NCI-H2171 (cell line): ENCODE measurements around the gene RFLNA.

Source experiments
- DNase-seq: peaks from one replicate; lab custom pipeline; 2025; lab: John Stamatoyannopoulos, UW

The RFLNA gene

DNA sequence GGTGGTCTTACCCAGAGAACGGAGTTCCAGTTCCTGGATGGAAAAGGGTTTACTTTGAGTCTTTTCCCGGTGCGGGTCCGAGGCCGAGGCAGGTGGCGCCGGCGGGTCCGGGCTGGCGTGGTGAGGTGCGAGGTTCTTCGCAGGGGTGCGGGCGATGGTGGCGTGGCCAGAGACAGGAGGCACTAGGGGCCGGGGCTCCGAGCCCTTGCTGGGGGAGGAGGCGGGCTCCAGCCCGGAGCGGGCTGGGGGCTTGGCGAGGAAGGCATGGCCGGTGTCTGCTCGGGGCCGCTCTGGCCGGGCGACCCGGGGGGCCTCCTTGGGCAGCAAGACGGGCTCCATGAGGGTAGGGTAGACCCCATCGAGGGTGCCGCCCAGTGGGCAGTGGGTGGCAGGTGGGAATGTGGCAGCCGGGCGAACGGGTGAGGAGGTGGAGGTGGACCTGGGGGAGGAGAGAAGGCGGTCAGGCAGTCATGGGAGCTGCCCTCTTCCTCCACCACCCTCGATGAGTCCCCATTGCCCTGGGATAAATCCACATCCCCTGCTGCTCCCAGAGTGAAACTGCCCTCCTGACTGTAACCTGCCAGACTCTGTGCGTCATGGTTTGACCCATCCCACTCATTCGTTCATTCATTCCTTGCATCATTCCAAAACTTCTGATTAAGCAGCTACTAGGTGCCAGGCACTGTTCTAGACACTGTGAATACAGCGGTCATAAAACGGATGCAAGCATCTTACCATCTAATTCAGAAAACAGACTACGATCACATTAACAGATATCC is 42.0 kb downstream of the RFLNA start:
- DNase-seq = no peak

DNA sequence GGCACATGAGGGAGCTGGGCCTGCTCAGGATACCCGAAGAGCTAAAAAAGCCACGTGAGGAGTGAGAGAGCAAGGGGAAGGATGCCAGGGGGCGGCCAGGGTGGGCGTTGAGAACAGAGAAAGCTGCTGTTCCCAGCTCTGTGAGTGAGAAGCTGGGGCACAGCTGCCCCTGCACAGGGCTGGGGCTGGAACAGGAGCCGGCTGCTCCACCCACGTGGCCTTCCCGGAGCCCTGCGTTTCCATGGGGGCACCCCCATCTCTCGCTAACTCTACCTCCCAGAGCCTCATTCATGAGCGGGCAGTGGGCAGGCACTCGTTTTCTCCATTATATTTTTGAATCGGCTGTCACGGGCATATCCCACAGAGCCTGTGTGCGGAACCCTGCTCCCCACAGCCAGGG is 42.7 kb downstream of the RFLNA start:
- DNase-seq = no peak

DNA sequence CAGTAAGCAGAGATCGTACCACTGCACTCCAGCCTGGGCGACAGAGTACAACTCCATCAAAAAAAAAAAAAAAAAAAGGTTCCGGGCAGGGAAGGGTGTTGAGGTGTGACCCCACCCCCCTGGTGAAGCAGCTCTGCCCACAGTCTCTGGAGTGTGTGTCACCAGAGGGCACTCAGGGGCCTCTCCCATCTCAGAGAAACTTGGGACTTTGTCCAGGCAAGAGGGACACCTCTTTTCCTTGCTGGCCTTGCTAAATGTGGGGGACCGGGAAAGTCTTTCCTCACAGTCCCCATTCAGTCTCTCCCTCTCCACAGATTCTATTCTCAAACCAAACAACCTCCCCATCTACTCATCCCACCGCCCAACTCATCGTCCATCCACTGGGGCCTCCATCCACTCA is 43.6 kb downstream of the RFLNA start:
- DNase-seq = no peak

DNA sequence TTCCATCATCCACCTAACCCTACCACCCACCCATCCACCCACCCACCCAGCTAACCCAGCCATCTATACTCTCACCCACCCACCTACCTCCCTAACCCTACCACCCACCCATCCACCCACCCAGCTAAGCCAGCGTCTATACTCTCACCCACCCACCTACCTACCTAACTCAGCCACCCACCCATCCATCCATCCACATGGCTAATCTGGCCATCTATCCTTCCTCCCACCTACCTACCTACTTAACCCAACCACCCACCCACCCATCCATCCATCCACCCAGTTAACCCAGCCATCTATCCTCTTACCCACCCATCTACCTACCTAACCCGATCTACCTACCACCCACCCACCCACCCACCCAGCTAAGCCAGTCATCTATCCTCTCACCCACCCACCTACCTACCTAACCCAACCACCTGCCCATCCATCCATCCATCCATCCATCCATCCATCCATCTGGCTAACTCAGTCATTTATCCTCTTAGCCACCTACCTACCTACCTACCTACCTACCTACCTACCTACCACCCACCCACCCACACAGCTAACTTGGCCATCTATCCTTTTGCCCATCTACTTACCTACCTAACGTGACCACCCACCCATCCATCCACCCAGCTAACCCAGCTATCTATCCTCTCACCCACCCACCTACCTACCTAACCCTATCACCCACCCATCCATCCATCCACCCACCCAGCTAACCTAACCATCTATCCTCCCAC is 44.1 kb downstream of the RFLNA start:
- no peak for DNase-seq

DNA sequence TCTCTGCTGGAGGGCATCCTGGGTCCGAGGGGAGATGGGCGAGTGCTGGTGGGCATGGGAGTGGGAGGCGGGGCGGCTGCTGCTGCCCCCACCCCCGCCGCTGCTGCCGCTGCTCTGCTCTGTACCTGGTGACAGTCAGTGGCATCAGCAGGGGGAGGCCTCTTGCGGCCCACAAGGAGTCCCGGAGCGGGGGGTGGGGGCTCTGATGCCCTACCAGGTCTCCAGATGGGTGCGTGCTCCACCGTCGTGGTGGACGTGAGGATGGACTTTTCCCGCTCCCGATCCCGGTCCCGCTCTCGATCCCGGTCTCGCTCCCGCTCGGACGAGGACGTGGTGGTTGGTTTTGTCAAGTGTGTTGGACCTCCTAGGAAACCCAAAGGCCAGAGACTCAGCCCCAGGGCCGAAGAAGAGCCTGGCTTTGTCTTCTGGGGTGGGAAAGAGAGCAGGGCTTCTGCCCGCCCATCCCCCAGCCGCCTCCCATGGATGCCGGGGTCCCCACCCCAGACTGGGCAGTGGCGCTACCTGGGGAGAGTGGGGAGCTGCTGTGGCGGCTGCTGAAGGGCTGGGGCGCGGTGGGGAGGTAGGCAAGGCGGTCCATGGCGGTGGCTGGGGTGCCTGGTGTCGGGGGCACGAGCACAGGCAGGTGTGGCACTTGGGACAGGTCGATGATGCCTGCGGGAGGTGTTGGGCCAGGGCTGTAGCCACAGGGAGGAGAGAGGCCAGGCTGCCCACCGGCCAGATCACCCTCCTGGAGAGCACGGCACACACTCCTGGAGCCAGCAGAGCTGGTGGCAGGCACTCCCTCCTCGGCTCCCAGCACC is 45.4 kb downstream of the RFLNA start:
- no peak for DNase-seq

DNA sequence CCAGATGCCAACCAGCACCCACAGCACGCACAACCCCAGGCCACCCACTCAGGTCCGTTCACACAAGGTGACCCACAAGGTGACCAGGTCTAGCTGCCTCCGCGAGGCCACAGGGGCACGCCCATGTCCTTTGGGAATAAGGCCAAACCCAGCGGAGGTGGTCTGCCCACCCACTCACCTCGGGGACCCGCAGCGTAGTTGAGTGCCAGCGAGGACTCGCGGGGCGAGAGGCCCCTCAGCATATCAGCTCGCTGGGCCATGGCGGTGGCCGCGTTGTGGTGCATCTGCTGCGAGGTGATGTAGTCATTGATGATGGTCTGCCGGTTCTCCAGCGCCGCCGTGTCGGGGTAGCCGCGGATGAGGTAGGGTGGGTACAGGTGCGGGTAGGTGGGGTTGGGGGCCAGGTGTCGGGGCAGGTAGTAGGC is 46.8 kb downstream of the RFLNA start:
- no peak for DNase-seq

DNA sequence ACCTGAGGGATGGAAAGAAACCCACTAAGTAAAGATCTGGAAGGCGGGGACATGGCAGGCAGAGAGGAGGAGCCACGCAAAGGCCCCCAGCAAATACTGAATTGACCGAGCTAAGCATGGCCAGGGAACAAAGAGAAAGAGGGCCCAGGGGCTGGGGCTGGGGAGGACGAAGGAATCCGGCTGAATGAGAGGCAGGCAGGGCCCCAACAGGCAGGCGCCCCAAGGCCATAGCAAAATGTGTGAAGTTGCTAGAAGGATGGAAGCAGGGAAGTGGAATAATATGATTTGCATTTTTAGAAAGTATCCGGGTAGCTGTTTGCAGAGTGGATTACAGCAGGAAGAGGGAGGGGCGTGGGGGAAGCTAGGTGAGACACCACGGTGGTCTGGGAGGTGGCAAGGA is 49.1 kb downstream of the RFLNA start:
- DNase-seq = no peak

DNA sequence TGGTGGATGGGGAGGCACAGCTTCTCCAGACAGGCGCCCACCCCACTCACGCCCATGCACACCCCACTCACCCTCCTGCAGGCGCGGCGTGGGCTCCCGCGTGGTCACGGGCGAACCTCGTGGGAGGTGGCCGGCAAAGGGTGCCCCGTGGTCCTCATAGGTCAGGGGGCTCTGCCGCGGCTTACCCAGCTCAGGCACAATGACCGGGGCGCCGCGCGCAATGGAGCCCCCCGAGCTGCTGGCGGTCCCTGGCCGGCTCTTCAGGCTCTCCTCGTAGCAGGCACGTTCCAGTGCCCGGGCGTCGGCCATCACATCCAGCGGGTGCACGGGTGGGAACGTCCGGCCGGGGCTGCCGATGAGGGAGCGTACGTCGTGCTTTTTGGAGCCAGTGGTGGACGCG is 49.6 kb downstream of the RFLNA start:
- DNase-seq = no peak

DNA sequence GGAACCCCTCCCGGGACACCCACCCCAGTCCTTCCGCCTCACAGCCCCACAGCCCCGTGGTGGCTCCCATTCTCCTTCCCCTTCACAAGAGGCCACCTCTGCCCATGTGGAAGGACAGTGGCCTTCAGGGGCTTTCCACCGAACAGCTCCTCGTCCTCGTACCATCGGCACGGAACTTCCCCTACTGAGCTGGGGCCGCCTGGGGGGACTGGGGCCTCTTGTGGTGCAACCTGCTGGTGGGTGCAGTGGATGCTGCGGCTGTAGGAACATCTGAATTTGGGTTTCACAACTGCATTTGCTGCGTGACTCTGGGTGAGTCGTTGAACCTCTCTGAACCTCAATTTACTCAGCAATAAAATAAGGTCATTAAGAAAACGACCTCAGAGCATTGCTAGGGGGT is 50.9 kb downstream of the RFLNA start:
- no peak for DNase-seq

DNA sequence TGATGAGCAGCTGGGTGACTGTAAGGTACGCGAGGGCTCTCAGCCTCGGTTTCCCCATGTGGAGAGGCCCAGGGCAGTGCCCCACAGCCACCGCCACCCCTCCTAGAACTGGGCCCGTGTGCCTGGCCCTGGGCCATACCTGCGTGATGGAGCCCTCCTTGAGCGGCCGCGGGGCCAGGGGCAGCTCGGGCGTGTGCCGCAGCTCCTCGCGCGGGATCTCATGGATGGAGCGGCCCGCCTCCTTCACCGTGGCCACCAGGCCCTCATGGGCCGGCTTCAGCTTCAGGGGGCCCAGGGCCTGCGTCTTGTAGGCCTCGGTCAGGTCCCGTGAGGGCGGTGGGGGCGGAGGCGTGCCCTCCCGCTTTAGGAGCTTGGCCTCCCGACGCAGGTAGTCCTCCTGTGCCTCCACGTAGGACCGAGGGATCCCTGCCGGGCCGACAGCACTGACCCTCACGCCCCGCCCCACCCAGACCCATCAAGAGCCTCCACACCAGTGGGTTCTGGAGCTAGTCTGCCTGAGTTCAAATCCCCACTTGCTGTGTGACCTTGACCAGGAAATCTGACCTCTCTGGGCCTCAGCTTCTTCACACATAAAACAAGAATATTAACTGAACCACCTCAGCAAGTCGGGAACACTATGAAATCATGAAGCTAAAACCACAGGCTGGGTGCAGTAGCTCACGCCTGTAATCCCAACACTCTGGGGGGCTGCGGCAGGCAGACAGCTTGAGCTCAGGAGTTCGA is 51.7 kb downstream of the RFLNA start:
- no peak for DNase-seq

DNA sequence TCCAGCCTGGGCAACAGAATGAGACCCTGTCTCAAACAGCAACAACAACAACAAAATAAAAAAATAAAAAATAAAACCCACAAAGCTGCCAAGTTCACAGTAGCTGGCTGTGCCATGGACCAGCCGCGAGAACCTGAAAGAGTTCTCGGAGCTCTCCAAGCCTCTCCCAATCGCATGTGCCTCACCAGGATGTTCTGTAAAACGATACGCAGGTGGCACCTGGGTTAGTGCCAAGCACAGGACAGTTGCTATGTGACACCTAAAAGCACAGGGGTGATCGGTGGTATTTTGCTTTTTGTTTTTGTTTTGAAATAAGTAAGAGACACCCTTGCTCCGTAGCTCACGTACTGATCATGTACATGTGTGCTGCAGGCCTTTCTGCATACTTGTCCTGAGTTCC is 52.4 kb downstream of the RFLNA start:
- no peak for DNase-seq

DNA sequence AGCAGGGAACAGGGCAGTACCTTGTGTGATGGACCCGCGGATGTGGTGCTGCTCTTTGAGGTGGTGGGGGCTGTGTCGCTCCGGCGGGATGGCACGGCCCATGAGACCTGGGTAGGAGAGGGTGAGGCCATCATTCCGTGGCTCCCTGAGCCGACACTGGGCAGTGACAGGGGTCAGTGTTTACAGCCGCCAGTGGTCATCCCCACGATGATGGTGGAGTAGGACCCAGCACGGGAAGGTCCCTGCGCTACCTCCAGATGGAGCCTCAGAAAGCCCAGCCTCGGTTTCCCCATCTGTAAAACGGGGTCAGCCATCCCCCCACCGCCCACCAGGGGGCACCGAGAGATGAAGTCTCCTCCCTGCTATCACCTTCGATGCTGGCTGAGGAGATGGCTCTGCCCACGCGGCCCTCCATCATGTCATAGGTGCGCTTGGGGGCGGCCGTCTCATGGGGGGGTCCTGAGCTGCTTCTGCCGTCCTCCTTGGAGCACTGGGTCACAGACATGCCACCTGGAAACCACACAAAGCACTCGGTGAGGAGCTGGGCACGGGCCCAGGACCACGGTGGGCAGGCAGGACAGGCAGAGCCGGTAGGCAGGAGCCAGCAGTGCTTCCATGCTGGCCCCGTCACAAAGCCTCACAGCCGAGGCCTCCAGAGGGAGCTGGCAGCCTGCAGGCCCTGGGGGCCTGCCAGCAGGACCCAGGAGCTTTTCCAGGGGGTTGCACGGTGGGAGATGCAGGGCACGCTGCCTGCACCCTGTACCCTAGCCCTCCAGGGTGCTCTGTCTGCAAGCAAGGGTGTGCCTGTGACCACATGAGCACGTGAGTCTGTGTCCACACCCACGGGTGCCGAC is 53.1 kb downstream of the RFLNA start:
- DNase-seq = no peak

DNA sequence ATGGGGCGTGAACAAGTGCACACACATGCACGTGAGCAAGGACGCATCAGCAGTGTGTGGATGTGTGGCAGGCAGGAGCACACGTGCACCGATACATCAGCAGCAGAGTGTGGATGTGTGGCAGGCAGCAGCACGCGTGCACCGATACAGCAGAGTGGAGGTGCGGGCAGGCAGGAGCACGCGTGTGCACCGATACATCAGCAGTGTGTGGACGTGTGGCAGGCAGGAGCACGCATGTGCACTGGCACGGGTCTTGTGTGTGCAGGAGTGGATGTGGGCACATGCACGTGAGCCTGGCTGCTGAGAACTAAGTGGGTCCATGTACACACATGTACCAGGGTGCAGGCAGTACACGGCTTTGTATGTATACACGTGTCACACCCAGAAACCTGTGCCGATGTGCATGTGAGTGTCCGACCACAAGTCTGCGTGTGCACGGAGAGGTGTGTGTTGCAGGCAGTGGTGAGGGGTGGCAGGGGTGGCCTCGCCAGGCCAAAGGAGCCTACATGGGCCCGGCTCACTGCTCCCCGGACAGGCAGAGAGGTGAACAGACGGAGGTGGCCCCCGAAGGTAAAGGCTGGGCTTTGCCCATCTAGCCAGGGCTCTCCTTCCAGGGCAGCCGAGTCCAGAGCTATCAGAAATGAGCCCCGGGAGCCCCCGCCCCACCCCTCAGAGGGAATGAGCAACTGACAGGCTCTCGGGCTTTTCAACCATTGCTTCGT is 53.9 kb downstream of the RFLNA start:
- no peak for DNase-seq

DNA sequence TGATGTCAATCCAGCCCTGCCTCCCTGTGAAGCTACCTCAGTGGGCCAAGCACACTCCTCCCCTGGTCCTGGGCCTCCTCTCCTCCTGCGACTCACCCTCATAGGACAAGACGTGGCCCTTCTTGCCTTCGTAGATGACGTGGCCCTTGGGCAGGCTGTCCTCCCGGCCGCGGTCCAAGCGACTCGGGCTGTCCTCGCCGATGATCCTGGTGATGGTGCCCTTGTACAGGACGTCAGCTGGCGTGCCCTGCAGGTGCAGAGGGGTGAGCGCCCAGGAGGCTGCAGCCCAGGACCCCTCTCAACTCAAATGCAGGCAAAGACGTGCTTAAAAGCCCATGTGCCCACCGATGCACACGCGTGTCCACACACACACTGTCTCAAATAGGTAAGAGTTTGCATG is 55.6 kb downstream of the RFLNA start:
- no peak for DNase-seq

DNA sequence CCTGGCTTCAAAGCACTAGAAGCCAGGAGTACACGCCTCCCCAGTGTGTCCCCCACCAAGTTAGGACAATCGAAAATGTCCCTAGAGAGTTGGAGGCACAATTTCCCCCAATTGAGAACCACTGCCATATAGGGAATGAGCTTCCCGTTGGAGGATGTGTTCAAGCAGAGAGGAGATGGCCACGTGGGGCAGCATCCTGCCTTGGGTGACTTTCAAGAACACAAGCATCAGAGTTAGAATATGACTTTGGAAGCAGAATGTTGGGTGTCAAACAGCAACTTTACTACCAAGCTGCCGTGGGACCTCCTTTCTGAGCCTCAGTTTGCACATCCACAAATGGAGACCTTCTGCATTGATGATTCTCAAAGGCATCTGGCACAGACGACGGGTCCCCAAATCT is 56.5 kb downstream of the RFLNA start:
- DNase-seq = no peak

DNA sequence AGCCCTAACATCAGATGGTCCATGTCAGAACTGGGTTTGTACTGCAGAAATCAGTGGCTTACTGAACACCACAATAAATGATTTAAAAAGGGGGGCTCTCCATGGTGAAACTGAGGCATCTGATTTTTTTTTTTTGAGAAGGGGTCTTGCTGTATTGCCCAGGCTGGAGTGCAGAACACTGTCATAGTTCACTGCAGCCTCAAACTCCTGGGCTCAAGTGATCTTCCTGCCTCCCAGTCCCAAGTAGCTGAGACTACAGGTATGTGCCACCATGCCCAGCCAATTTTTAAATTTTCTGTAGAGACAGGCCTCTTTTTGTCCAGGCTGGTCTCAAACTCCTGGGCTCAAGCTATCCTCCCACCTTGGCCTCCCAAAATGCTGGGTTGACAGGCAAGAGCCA is 57.4 kb downstream of the RFLNA start:
- DNase-seq = no peak

DNA sequence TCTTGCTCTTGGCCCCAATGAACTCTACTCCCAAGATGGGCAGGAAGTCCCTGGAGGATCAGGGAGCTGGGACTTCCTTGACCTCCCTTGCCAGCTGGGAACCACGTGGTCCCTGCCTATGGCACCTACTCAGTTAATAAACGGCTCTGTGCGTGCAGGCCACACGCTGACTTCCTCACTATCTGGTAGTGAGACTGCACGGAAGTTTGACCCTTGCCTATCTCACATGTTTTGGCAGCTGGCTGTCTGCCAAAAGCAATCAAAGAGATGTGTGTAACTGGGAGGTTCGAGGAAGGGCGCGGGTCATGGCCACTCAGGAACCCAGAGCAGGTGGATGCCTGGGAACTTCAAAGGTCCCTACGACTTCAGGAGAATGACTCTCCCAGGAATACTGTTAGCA is 57.9 kb downstream of the RFLNA start:
- no peak for DNase-seq

DNA sequence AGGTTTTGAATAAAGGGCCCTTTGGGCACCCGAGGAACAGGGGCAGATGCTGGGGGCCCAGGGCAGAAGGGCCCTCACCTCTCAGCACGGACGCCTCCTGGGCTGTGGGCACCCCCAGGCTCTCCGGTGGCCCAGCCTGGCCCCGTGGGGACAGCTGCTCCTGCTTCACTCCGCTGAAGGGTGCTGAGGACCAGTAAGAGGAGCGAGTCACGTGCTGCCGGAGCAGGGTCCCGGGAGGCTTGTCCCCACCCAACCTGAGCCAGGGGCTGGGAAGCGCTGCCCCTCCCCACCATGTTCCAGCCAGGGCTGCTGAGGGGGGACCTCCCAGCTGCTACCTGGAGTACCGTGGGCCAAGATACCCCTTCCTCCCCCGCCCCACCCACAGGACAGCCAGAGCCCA is 59.5 kb downstream of the RFLNA start:
- no peak for DNase-seq

DNA sequence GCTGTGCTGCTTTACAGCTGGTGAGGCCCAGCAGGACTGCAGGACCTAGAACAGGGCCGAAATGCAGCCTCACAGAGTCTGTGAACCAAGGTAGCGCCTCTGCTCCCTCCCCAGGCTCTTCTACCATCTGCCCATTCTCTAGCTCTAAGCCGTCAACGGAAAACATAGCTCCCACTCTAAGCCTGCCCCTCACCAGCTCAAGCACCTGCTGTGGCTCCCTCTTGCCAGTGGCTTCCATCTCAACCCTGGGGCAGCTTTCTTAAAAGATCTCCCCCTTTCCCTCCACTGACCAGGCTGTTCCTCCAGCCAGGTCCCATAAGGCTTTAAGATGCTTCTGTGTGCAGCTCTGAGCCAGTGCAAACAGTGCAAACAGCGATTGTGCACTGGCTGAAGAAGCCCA is 61.3 kb downstream of the RFLNA start:
- DNase-seq = no peak

DNA sequence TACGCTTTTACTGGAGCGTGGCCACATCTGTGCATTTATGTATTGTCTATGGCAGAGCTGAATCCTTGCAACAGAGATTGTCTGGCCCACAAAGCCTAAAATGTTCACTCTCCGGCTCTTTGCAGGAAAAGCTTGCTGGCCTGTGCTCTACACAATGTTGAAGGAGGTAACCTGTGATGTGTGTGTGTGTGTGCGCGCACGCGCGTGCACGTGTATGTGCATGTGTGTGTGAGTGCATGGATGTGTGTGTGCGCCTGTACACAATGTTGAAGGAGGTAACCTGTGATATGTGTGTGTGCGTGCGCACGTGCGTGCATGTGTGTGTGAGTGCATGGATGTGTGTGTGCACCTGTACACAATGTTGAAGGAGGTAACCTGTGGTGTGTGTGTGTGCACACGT is 62.7 kb downstream of the RFLNA start:
- DNase-seq = no peak

DNA sequence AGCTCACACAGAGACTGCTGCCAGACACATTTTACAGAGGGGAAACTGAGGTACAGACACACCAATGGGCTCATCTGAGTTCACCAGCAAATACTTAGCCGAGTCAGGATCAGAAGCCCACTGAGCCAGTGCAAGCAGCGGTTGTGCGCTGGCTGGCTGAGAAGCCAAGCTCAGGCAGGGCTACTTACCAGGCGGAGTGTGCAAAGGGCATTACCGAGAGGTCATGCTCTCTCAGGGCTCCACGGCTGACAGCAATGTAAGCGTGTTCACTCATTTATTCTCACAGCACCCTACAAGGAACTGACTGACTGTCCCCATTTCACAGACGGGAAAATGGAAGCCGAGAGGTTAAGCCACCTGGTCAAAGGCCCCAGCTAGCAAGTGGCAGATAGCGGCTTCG is 63.7 kb downstream of the RFLNA start:
- DNase-seq = no peak
